Germinal center (tissue), 1 donor: ENCODE data around the gene RIN1.
"Not testable (repeated sequence)": the region's sequence is repeated elsewhere in the genome, so short reads cannot be mapped to it uniquely, and the experiment has no call there.

Experiments
- DNase-seq: peaks from one replicate; pipeline ENCODE4 v3.0.0; 2012; ENCODE audit warnings: mixed read lengths, low spot score

Gene RIN1

GRCh38 chr11:66336234-66337102 is at the start of gene RIN1:
TSS of gene RIN1 (minus strand) at chr11:66336434. CDS start at chr11:66336402, 32 bp downstream.
- DNase-seq, result peak; percentile 62

DNA sequence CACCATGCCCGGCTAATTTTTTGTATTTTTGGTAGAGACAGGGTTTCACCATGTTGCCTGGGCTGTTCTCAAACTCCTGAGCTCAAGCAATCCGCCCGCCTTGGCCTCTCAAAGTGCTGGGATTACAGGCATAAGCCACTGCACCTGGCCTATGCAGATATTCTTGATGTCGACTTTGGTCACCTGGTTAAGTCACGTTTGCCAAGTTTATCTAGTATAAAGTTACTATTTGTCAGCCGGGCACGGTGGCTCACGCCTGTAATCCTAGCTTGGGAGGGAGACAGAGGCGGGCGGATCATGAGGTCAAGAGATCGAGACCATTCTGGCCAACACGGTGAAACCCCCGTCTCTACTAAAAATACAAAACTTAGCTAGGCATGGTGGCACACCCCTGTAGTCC is 48.1 kb upstream of the RIN1 start:
- DNase-seq, result not testable (repeated sequence)

GRCh38 chr11:66380264-66380663 is 44.0 kb upstream of the RIN1 start:
- not testable (repeated sequence) for DNase-seq

GRCh38 chr11:66373690-66374287 is 37.6 kb upstream of the RIN1 start:
- DNase-seq, result not testable (repeated sequence)

GRCh38 chr11:66373265-66373664 is 37.0 kb upstream of the RIN1 start:
- DNase-seq, result no peak

DNA sequence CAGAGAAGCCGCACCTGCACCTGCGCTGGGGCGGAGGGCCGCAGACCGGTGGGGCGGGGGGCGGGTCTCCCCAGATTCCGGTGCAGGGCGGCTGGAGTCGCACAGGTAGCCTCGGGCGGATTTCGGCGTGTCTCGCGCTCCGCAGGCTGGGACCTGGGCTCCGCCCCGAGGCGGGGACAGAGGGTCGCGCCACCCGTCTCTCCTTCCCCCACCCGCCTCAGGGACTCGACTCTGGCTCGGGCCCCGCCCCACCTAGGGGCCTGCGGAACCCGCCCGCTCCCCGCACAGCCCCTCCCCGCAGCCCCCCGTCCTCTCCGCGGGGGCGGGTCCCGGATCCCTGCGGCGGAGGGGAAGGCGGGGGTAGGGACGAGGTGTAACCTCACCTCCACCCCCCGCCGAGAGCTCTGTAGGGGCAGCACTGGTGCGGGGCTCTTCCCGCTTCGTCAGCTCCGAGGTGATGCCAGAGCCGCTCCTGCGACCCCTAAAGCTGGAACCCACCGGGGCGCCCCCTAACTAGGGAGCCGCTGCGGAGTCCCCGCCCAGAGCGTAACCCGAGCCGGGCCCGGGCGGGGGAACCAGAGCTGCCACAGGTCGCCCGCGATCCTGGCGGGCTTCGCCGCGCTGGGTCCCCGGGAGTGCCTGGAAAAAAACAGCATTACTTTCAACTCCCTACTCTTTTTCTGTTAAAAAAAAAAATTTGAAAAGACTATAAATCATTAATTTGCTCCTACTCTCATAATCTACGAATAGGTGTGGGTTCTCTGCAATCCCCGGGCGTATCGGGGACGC is 35.6 kb upstream of the RIN1 start, which contains the start of gene SLC29A2:
SLC29A2 (minus strand) TSS at position 134 of the 789 bp plus-strand sequence. CDS start 169 bp downstream, outside the sequence.
- DNase-seq, result peak; percentile 41

- DNase-seq, result no peak
Measured at GRCh38 chr11:66369073-66369894, 33.0 kb upstream of the RIN1 start.

DNA sequence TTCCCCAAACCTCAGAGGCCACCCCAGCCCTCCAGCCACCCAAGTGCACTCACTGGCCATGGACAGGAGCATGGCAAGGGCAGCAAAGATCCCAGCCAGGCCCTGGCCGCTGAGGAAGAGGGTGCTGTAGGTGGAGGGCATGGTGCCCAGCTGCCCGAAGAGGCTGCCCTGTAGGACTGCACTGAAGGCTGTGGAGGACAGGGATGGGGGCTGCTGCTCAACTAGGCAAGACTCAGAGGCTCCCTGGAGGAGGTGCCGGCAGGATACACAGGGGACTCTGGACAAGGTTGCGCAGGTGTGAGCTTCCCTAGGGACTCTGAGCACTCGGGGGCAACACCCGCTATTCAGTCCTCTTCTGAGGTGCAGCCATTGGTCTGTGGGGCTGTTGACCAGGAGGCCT is 32.2 kb upstream of the RIN1 start:
- no peak for DNase-seq

DNA sequence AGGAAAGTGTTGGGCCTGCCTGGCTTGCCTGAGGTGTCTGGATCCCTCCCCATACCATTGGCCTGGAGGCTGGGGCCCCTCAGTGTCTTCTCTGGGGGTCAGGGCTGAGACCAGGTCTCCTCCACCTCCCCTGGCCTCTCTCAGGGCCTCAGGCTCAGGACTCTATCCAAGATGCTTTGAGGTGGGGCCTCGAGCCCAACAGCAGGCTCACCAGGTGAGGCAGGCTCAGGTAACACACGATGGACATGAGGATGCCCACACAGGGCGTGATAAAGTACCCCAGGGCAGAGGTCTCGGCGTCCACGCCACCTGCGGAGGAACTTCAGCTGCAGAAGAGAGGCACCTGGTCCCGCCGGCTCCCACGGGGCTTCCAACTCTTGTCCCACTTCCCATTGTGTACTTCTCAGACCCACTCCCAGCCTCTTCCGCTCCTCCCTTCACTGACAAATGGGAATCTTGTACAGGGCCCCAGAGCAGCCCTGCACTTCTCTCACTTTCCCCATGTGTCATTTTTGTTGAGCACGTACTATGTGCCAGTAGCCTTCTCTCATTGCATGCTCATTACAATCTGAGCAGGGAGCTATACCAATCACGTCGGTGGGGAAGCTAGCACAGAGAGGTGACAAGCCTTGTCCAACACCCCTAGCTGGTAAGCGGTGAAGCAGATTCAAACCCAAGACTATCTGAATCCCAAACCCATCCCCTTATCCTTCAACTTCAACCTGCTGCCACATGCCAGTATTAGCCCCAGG is 31.5 kb upstream of the RIN1 start:
- DNase-seq, result no peak

GRCh38 chr11:66366844-66367477 is 30.7 kb upstream of the RIN1 start:
- DNase-seq, result no peak

- no peak for DNase-seq
Measured at GRCh38 chr11:66365711-66366619, 29.7 kb upstream of the RIN1 start.

GRCh38 chr11:66365166-66365565 is 28.9 kb upstream of the RIN1 start:
- no peak for DNase-seq

DNA sequence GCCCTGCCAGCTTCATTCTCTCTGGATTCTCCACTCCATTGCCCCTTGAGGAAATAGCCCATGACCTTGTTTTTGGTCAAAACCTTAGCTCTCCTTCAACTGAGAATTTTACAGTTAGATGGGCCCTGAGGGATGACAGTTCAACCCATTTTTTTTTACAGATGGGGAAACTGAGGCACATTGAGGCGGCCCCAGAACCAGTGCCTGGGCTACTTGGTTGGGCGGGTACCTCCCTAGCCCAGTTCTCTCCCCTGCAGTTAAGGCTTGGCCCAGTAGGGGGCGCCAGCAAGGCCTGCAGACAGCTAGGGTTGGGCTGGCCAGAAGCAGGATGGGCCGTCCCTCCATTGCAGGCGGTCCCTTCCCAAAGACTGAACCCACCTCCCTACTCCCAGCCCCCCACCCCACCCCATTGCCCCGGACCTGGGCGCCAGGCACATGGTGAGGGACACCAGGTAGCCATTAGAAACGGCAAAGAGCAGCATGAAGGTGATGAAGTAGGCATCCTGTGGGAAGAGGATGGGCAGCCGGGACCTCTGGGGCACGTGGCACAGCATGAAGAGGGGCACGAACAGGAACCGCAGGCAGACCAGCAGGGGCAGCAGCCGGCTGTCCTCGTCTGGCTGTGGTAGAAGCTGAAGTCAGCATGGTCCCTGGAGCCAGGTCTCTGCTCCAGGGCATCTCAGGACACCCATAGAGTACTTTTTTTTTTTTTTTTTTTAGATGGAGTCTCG is 27.7 kb upstream of the RIN1 start:
- DNase-seq, result peak; percentile 72

- DNase-seq, result peak; percentile 1
Measured at GRCh38 chr11:66363187-66363601, 27.0 kb upstream of the RIN1 start.

DNA sequence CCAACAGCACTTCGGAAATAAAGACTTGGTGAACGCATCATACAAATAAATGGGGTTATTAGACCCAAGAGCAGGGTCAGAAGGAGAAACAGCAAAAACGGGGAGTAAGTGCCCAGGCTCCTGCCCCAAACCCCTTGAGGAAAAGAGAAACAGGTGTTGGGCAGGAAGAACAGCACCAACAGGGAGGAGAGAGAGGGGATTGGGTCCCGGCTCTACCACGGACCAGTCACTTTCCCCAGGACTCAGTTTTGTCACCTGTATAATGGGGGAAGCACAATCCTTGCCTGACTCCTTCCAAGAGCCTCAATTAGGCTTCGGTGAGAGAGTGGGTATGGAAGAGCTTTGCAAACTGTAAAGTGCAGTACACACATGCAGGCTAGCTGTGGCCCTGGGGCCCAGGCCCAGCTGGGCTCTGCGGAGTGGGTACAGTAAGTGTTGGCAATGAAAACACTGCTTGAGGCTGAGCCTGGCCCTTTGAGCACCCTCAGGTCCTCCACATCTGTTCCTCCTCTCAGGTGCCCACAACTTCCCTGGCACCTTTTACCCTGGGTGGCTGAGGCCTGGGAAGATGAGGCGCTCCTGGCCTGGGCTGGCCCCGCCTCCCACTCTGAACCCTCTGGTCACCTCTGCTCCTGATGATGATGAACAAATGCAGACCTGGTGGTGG is 26.4 kb upstream of the RIN1 start:
- DNase-seq, result peak; percentile 1

DNA sequence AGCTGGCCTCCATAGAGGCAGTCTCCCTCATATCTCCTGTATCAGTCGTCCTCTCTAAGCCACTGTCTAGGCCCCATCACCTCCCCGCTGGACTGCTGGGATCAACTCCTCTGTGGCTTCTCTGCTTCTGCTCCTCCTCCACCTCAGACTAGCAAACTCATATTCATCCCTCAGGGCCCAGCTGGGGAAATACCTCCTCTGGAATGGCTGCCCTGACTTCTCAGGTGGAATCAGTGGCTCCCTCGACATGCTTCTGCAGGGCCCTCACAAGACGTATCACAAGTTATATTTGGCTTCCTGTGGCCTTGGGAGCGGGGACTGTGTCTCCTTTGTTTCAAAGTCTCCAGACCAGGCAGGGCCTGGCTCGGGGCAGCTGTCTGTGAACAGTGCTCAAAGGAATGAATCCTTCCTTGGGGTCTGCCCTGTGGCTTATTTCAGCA is 25.3 kb upstream of the RIN1 start:
- DNase-seq, result peak; percentile 1

GRCh38 chr11:66360406-66361073 is 24.3 kb upstream of the RIN1 start:
- no peak for DNase-seq
